Activated CD4-positive, alpha-beta memory T cell treated with anti-CD3 and anti-CD28 coated beads, Interleukin-2, amount 10 ng/mL, durations not matched to agents 7 days and 5 days (primary cell): ENCODE data around the gene CHRNA9. TPM values are rescaled to one million over a fixed set of nuclear protein-coding genes. Genes with fewer than 3 reads are reported as not detected.
"Not testable (repeated sequence)": the region's sequence is repeated elsewhere in the genome, so short reads cannot be mapped to it uniquely, and the experiment has no call there.

ENCODE experiments used
- CTCF ChIA-PET: fragments of 350-600 bp; sonication (Branson Sonifier 250); formaldehyde crosslinking; loops from one replicate; lab custom pipeline; 2021; ENCODE audit warnings: antibody characterized with exemption, inconsistent platforms; lab: Charles Lee
- POLR2A ChIA-PET: fragments of 350-600 bp; sonication (Branson Sonifier 250); formaldehyde crosslinking; loops from one replicate; lab custom pipeline; 2021; ENCODE audit warnings: antibody characterized with exemption; lab: Charles Lee
- DNase-seq: peaks from one replicate; pipeline ENCODE4 v3.0.0-alpha.2; 2020
- H3K27ac Mint-ChIP-seq: one replicate; pipeline ENCODE4 v1.8.0; 2021; ENCODE audit warnings: mild to moderate bottlenecking, mixed read lengths
- H3K27me3 Mint-ChIP-seq: one replicate; pipeline ENCODE4 v1.8.0; 2021; ENCODE audit warnings: mixed read lengths
- H3K36me3 Mint-ChIP-seq: one replicate; pipeline ENCODE4 v1.8.0; 2021; ENCODE audit warnings: low read depth, mixed read lengths
- H3K4me1 Mint-ChIP-seq: one replicate; pipeline ENCODE4 v1.8.0; 2021; ENCODE audit warnings: mixed read lengths
- H3K4me3 Mint-ChIP-seq: one replicate; pipeline ENCODE4 v1.8.0; 2021; ENCODE audit warnings: mild to moderate bottlenecking, mixed read lengths
- H3K9me3 Mint-ChIP-seq: one replicate; pipeline ENCODE4 v1.8.0; 2021; ENCODE audit warnings: mixed read lengths
- total RNA-seq, 2 experiments: library from RNA; stranded (reverse); gene quantifications; one replicate each; pipeline ENCODE4 v1.2.3, GENCODE V29; 2021

Gene CHRNA9
- total RNA-seq, 2 experiments from 2014 or later: not detected

DNA sequence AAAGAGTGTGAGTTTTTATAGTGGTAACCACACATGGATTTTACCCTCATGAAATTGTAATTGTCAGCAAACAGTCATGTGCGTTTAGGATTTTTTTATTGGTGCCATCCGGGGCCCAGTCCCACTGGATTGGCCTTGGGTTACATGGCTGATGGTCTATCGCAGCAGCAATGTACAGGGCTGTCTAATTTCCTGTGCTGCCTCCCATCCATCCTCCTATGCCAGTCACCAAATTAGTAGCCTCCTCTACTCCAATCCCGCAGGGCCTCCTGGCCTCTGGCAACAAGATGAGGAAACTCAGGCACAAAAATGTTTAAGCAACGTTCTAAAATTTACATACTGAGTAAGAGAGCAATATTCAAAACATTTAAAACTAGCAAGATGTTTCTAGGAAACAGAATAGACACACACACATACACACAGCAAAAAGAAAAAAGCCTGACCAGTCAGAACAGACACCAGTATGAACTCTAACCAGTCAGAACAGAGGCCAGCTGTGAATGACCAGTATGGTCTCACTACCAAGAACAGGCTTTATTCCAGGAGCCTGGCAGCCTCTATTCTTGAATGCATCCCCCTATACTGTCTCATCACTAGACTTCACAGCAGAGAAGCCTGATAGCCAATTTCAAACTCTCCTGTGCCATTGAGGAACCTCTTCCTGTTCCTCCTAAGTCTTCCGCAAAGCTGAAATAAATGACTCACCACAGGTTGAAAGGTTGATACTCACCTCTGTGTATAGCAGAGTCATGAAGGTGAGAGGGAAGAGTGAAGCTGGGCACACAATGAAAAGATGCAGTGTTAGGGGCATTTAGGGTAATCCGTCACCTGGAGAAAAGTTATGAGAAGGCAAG lies 42.6 kb downstream of the CHRNA9 start:
- POLR2A ChIA-PET: no interaction called here
- no peak overlapping the region for H3K4me3 Mint-ChIP-seq
- H3K4me1 Mint-ChIP-seq: no peaks in the 10 kb centered on the region
- no peaks in the 10 kb centered on the region for H3K9me3 Mint-ChIP-seq
- H3K27me3 Mint-ChIP-seq: peaks cover 9% of the 10 kb centered on the region
- DNase-seq: no peak
- H3K27ac Mint-ChIP-seq: no peak overlapping the region
- H3K36me3 Mint-ChIP-seq: no peaks in the 10 kb centered on the region
- CTCF ChIA-PET: no interaction called here

DNA sequence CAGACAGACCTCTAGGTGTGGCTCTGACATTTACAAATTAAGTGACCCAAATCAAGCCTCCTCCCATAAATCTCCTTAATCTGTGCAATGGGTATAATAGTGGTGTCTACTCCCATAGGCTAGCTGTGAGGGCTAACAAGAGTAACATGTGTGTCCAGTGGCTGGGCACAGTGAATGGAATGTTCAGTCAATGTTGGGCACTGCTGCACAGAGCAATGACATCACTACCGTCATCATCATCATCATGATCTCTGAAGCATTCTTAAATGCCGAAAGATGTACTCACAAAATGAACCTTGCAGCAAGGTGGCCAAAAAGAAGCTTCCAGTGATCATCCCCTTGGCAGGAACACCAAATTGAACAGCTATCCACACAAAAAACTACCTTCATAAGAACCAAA lies 43.5 kb downstream of the CHRNA9 start:
- Mint-ChIP-seq H3K27me3 (peaks cover 10% of the 10 kb centered on the region), H3K9me3 (no peaks in the 10 kb centered on the region), H3K4me1 (no peaks in the 10 kb centered on the region), H3K4me3 (no peak overlapping the region), H3K36me3 (no peaks in the 10 kb centered on the region), H3K27ac (no peak overlapping the region)
- ChIA-PET POLR2A (no interaction called here), CTCF (no interaction called here)
- DNase-seq: no peak

DNA sequence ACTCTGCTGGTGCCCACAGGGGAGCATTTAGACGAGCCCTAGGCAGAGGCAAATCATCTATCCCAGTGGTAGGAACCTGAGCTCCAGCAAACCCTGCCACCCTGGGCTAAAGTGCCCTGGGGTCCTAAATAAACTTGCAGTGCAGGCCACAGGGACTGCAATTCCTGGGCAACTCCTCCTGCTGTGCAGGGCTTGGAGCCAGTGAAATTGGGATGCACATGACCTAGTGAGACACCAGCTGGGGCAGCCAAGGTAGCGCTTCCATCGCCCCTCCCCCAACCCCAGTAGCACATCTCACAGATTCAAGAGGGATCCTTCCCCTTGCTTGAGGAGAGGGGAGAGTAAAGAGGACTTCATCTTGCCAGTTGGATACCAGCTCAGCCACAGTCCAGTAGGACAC lies 44.1 kb downstream of the CHRNA9 start:
- Mint-ChIP-seq H3K9me3 (no peaks in the 10 kb centered on the region), H3K4me1 (no peaks in the 10 kb centered on the region), H3K36me3 (no peaks in the 10 kb centered on the region), H3K27me3 (peaks cover 10% of the 10 kb centered on the region), H3K4me3 (no peak overlapping the region), H3K27ac (no peak overlapping the region)
- ChIA-PET POLR2A (no interaction called here), CTCF (interaction anchor here (0.6 kb wide), 1 partner anchor 22 kb away, joined by 3 read pairs; no protein-coding TSS in a partner anchor)
- DNase-seq: no peak

DNA sequence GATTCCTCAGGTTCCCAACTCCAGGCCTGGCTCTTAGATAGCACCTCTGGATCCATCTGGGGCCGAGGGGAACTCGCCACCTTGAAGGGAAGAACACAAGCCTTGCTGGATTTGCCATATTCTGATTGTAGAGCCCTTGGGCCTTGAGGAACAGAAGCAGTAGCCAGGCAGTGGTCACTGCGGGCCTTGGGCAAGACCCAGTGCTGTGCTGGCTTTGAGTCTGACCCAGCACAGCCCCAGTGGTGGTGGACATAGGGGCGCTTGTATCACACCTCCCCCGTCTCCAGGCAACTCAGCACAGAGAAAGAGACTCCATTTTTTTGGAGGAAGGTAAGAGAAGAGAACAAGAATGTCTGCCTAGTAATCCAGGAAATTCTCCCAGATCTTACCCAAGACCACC lies 45.5 kb downstream of the CHRNA9 start:
- Mint-ChIP-seq H3K4me3 (no peak overlapping the region), H3K36me3 (no peaks in the 10 kb centered on the region), H3K27ac (no peak overlapping the region), H3K9me3 (no peaks in the 10 kb centered on the region), H3K27me3 (peaks cover 10% of the 10 kb centered on the region), H3K4me1 (no peaks in the 10 kb centered on the region)
- no peak for DNase-seq
- ChIA-PET CTCF (no interaction called here), POLR2A (no interaction called here)

DNA sequence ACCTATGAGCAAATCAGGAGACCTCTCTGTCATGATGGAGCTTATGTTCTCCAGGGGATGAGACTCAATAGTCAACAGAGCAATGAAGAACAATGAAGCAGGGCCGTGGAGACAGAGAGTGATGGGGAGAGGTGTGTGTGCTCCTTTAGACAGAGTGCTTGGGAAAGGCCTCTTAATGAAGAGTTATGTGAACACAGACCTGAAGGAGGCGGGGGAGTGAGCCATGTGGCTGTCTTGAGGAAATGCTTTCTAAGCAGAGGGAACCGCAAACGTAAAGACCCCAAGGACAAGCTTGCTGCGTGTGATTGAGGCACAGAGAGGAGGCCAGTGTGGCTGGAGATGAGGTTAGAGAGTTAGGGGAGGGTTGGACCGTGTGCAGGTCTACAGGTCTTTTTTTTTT lies 53.1 kb downstream of the CHRNA9 start:
- H3K27ac Mint-ChIP-seq: no peak overlapping the region
- CTCF ChIA-PET: no interaction called here
- POLR2A ChIA-PET: no interaction called here

DNA sequence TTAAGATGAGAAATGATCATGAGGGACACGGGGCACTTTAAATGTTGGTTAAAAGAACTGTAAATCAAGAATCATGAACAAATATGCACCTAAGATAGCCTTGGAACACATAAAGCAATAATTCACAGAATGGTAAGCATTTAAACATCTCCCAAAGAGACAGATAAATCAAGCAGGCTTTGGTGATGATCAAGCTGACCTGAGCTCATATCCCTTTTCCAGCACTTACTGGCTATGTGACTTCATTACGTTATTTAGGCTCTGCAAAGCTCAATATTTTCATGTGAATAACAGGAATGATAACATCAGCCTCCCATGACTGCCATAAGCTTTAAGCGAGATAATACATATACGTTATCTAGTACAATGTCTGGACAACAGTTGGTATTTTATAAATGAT lies 54.9 kb downstream of the CHRNA9 start:
- CTCF ChIA-PET: no interaction called here
- Mint-ChIP-seq H3K36me3 (no peaks in the 10 kb centered on the region), H3K4me3 (no peak overlapping the region), H3K27me3 (peaks cover 5% of the 10 kb centered on the region), H3K27ac (no peak overlapping the region), H3K9me3 (no peaks in the 10 kb centered on the region), H3K4me1 (no peaks in the 10 kb centered on the region)
- DNase-seq: no peak
- POLR2A ChIA-PET: no interaction called here

More for the DNA sequence above, 53.1 kb downstream of the CHRNA9 start:
- H3K27me3 Mint-ChIP-seq: peaks cover 7% of the 10 kb centered on the region
- H3K4me3 Mint-ChIP-seq: no peak overlapping the region
- no peaks in the 10 kb centered on the region for H3K36me3 Mint-ChIP-seq
- DNase-seq: no peak
- no peaks in the 10 kb centered on the region for H3K9me3 Mint-ChIP-seq
- H3K4me1 Mint-ChIP-seq: no peaks in the 10 kb centered on the region

DNA sequence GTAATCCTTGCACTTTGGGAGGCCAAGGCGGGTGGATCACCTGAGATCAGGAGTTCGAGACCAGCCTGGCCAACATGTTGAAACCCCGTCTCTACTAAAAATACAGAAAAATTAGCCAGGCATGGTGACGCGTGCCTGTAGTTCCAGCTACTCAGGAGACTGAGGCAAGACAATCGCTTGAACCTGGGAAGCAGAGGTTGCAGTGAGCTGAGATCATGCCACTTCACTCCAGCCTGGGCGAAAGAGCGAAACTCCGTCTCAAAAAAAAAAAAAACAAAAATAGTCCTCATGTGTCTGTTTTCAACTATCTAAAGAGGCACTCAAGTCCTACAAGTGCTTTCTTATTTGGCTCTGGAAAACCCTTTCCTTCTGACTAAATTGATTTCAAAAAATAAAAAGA lies 57.1 kb downstream of the CHRNA9 start:
- H3K27ac Mint-ChIP-seq, H3K4me1 Mint-ChIP-seq, DNase-seq, CTCF ChIA-PET, H3K36me3 Mint-ChIP-seq, H3K9me3 Mint-ChIP-seq, H3K27me3 Mint-ChIP-seq, POLR2A ChIA-PET, H3K4me3 Mint-ChIP-seq: not testable (repeated sequence)

DNA sequence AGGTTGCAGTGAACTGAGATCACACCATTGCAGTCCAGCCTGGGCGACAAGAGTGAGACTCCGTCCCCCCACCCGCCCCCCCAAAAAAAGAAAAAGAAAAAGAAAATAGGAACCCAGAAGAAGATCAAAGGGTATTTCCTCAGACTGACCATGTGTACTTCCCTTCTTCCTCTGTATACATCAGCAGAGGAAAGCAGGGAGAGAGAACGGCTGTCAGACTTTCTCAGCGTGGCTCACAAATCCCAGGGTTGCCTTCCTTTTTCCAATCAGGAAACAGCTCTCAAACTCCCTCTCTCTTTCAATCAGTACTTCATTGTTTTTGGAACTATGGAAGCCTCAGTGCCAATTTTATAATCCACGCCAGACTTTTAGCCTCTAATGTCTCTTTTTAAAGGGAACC lies 59.1 kb downstream of the CHRNA9 start:
- H3K36me3 Mint-ChIP-seq: no peaks in the 10 kb centered on the region
- H3K27me3 Mint-ChIP-seq: peaks cover 3% of the 10 kb centered on the region
- no peaks in the 10 kb centered on the region for H3K9me3 Mint-ChIP-seq
- no peak for DNase-seq
- H3K4me1 Mint-ChIP-seq: no peaks in the 10 kb centered on the region
- no peak overlapping the region for H3K27ac Mint-ChIP-seq
- POLR2A ChIA-PET: no interaction called here
- CTCF ChIA-PET: no interaction called here
- H3K4me3 Mint-ChIP-seq: no peak overlapping the region

DNA sequence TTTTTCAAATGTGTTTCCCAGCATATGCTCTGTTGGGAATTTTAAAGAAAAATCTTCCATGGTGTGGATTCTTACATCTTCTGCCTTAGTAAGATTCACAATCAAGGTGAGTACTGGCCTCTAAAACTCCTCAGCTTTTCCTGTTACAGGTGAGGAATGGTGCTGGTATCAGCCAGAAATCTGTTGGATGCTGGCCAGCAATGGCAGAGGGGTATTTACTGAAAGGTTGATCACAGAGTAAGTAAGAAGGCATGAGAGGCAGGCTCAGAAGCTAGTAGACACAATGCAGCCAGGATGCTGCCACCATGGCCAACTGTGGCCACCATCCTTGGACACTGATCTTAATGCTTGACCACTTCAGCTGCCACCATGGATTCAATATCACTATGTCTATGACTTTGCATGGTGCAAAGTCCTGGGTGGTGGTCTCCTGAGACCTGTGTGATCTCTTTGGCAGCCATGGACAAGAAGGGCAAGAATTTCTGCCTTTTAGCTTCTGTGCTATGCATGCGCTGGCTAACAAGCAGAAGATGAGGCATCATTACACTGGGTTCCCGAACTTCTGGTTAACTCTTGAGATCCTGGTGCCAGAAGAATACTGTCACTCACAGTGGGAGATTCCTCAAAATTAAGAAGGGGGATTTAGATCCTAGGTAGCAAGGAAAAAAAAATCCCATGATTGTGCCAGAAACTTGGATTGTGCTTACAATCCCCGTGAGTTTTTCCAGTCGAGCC lies 60.2 kb downstream of the CHRNA9 start:
- no peaks in the 10 kb centered on the region for H3K36me3 Mint-ChIP-seq
- ChIA-PET CTCF (no interaction called here), POLR2A (no interaction called here)
- no peak overlapping the region for H3K27ac Mint-ChIP-seq
- no peaks in the 10 kb centered on the region for H3K4me1 Mint-ChIP-seq
- no peak for DNase-seq
- no peak overlapping the region for H3K4me3 Mint-ChIP-seq
- peaks cover 3% of the 10 kb centered on the region for H3K27me3 Mint-ChIP-seq
- no peaks in the 10 kb centered on the region for H3K9me3 Mint-ChIP-seq

DNA sequence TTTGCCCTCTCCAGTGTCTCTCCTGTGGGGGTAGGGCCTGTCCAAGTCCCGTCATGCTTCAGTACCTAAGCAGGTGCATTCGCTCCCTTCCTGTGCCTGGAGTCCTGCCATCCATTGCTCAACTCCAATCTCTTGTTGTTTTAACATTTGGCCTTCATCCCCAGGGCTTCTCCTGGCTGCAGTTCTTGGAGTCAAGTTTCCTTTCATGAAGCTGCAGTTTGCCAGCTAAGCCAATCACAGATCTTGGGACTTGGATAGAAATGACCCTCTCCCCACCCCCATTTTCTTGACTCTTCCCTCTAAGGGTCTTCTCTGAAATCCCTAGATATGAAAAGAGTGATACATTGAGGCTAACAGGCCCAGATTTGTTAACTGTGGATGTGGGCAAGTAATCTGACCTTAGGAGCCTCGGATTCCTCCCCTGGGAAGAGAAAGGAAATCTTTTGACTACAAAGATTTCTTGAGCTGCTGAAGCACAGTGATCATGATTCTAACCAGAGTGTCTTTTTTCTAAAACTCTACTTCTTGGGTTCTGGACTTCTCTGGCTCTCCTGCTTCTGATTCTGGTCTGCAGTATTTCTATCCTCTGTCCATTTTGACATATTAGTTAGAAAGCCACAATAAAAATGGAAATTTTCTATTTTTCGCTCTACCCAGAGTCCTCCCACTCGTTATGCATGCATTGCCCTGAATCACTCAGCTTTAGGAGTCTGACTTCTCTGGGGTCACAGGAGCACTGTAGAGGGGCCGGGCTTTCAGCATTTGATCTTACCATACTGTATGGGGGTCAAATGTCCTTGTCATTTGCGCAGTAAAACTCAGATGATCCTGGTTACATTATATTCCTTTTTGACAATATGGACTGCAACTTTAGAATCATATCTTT lies 61.0 kb downstream of the CHRNA9 start:
- H3K36me3 Mint-ChIP-seq: no peaks in the 10 kb centered on the region
- no peak overlapping the region for H3K4me3 Mint-ChIP-seq
- ChIA-PET CTCF (no interaction called here), POLR2A (no interaction called here)
- no peak overlapping the region for H3K27ac Mint-ChIP-seq
- DNase-seq: no peak
- no peaks in the 10 kb centered on the region for H3K9me3 Mint-ChIP-seq
- H3K4me1 Mint-ChIP-seq: no peaks in the 10 kb centered on the region
- H3K27me3 Mint-ChIP-seq: peaks cover 3% of the 10 kb centered on the region

DNA sequence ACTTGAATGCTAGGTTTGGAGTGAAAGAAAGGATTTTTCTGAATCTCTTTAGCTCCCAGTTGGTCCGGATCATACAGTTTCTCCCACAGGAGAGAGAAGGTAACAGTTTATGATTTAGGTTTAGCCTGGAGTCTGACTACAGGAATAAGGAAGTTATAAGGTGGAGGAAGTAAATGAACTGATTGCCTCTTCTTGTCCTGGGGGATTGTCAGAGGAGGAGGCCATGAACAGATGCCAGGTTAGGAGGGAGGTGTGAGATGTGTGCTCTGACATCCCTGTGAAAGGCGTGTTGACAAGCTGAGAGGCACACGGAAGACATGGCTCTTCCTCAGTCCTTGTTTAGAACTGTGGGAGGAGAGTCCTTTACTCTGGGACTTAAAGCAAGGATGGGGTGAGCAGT lies 64.4 kb downstream of the CHRNA9 start:
- DNase-seq: no peak
- no peaks in the 10 kb centered on the region for H3K27me3 Mint-ChIP-seq
- H3K27ac Mint-ChIP-seq: no peak overlapping the region
- H3K36me3 Mint-ChIP-seq: no peaks in the 10 kb centered on the region
- no peak overlapping the region for H3K4me3 Mint-ChIP-seq
- ChIA-PET POLR2A (no interaction called here), CTCF (no interaction called here)
- H3K9me3 Mint-ChIP-seq: no peaks in the 10 kb centered on the region
- no peaks in the 10 kb centered on the region for H3K4me1 Mint-ChIP-seq

DNA sequence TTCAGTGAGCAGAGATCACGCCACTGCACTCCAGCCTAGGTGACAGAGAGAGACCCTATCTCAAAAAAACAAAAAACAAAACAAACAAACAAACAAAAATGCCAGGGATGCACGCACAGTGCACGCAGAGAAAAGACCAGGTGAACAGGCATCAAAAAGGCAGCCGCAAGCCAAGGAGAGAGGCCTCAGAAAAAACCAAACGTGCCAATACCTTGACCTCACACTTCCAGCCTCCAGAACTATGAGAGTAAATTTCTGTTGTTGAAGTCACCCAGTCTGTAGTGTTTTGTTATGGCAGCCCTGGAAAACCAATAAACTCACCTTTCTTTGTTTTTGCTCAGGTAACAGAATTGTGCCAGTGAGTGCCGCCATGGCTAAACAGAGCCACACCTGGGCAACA lies 66.0 kb downstream of the CHRNA9 start:
- Mint-ChIP-seq H3K36me3 (peaks cover 3% of the 10 kb centered on the region), H3K9me3 (peaks cover 4% of the 10 kb centered on the region), H3K27me3 (no peaks in the 10 kb centered on the region), H3K27ac (no peak overlapping the region), H3K4me3 (no peak overlapping the region), H3K4me1 (no peaks in the 10 kb centered on the region)
- CTCF ChIA-PET: interaction anchor here (0.7 kb wide), 1 partner anchor 22 kb away, joined by 3 read pairs; no protein-coding TSS in a partner anchor
- POLR2A ChIA-PET: no interaction called here
- DNase-seq: no peak

DNA sequence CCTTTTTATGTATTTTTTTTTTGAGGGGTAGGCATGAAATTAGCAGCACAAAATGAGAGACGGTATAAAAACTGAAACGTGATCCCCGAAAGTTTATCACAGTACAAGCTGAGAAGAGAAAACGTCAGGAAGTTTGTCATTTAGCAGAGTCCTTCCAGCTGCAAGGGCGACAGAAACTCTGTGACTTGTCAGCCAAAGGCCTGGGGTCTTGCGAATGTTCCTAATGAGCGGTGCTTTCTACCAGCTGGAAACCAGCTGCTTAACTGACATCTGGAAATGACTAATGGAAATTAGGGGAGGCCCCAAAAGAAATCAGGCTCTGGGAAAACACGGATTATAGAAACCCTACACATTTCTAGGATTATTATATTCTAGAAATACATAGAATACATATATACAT lies 66.5 kb downstream of the CHRNA9 start:
- Mint-ChIP-seq H3K9me3 (peaks cover 5% of the 10 kb centered on the region), H3K27me3 (no peaks in the 10 kb centered on the region), H3K27ac (no peak overlapping the region), H3K4me1 (no peaks in the 10 kb centered on the region), H3K4me3 (no peak overlapping the region), H3K36me3 (peaks cover 3% of the 10 kb centered on the region)
- no peak for DNase-seq
- CTCF ChIA-PET: interaction anchor here (0.7 kb wide), 1 partner anchor 22 kb away, joined by 3 read pairs; no protein-coding TSS in a partner anchor
- POLR2A ChIA-PET: no interaction called here
